HG03066 (cell line): ENCODE measurements around the gene HNF1A.
"Not testable (repeated sequence)": the region's sequence is repeated elsewhere in the genome, so short reads cannot be mapped to it uniquely, and the experiment has no call there.

Experiments
- ATAC-seq: cut with Tn5 transposase; IDR thresholded peaks from one replicate; pipeline ENCODE4 v1.9.1; 2021; ENCODE audit warnings: low read depth; ENCODE audit not compliant: unreplicated experiment

HNF1A gene

GRCh38 chr12:120978296-120979219 is at the start of gene HNF1A:
HNF1A (plus strand) TSS chr12:120978543; CDS start chr12:120978769, 226 bp downstream.
- no peak for ATAC-seq

GRCh38 chr12:120928864-120929652 is 49.3 kb upstream of the HNF1A start:
- ATAC-seq = no peak

- no peak for ATAC-seq
Measured at GRCh38 chr12:120930032-120930431, 48.3 kb upstream of the HNF1A start.

GRCh38 chr12:120932058-120932457 is 46.3 kb upstream of the HNF1A start:
- no peak for ATAC-seq

GRCh38 chr12:120932956-120933526 is 45.3 kb upstream of the HNF1A start:
- no peak for ATAC-seq

GRCh38 chr12:120933786-120934185 is 44.6 kb upstream of the HNF1A start:
- no peak for ATAC-seq

GRCh38 chr12:120936197-120936596 is 42.1 kb upstream of the HNF1A start:
- ATAC-seq = no peak

GRCh38 chr12:120938496-120938895 is 39.8 kb upstream of the HNF1A start:
- no peak for ATAC-seq

GRCh38 chr12:120939523-120939922 is 38.8 kb upstream of the HNF1A start:
- ATAC-seq = no peak

GRCh38 chr12:120940006-120940405 is 38.3 kb upstream of the HNF1A start:
- no peak for ATAC-seq

- no peak for ATAC-seq
Measured at GRCh38 chr12:120940799-120941198, 37.5 kb upstream of the HNF1A start.

GRCh38 chr12:120941412-120941811 is 36.9 kb upstream of the HNF1A start:
- no peak for ATAC-seq

GRCh38 chr12:120941846-120942405 is 36.4 kb upstream of the HNF1A start:
- no peak for ATAC-seq

GRCh38 chr12:120943482-120943881 is 34.9 kb upstream of the HNF1A start:
- ATAC-seq = no peak

- ATAC-seq = no peak
Measured at GRCh38 chr12:120944645-120945217, 33.6 kb upstream of the HNF1A start.

- not testable (repeated sequence) for ATAC-seq
Measured at GRCh38 chr12:120945516-120945915, 32.8 kb upstream of the HNF1A start.

- ATAC-seq = not testable (repeated sequence)
Measured at GRCh38 chr12:120950260-120950799, 28.0 kb upstream of the HNF1A start.

- no peak for ATAC-seq
Measured at GRCh38 chr12:120950807-120951206, 27.5 kb upstream of the HNF1A start.

GRCh38 chr12:120955232-120955631 is 23.1 kb upstream of the HNF1A start:
- no peak for ATAC-seq
